ENCODE results near the gene CCDC39.

Gene CCDC39

GRCh38 chr3:180580934-180581333 is 98.4 kb downstream of the CCDC39 start:
- DNase-seq (ENCODE audit: low spot score), result no peak
- TF ChIP-seq, protein P1, sequence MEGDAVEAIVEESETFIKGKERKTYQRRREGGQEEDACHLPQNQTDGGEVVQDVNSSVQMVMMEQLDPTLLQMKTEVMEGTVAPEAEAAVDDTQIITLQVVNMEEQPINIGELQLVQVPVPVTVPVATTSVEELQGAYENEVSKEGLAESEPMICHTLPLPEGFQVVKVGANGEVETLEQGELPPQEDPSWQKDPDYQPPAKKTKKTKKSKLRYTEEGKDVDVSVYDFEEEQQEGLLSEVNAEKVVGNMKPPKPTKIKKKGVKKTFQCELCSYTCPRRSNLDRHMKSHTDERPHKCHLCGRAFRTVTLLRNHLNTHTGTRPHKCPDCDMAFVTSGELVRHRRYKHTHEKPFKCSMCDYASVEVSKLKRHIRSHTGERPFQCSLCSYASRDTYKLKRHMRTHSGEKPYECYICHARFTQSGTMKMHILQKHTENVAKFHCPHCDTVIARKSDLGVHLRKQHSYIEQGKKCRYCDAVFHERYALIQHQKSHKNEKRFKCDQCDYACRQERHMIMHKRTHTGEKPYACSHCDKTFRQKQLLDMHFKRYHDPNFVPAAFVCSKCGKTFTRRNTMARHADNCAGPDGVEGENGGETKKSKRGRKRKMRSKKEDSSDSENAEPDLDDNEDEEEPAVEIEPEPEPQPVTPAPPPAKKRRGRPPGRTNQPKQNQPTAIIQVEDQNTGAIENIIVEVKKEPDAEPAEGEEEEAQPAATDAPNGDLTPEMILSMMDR (IDR thresholded peaks at IDR 0.05; ENCODE audit: extremely low read depth, missing control alignments), result no peak

- TF ChIP-seq, protein P1 (IDR thresholded peaks at IDR 0.05; ENCODE audit: extremely low read depth, missing control alignments), result no peak
- no peak for DNase-seq (ENCODE audit: low spot score)
These were observed 103.7 kb downstream of the CCDC39 start for GRCh38 chr3:180575571-180575970.

DNA sequence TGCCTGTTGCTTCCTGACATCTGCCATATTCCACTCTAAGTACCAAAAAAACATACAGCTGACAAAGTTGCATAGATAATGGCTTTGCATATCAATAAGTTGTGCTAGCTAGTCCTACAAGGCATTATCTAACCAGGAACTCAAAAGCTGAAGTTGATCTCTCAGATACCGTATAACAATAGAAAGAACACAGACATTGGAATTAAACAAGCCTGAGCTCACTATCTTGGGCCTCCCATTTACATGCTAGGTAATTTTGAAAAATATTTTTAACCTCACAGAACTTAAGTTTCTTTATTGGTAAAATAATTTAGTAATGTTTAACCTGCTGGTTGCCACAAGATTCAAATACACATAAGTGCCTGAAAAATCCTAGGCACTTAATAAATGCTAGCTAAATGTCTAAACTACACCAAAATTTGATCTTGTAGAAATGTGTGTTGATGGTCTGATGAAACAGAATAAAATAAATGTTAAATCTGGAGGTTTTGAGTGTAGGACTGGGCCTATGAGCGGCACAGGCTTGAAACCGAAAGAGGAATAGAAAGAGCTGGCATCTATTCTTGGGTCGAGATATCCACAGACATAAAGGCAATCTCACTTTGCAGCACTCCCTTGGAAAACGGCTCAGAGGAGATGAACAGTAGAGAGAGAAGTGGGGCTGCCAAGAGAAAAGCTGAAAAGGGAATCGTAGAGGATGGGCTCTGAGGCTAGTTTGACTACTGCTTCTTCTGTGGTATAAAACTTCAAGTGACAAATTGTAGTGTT is 107.3 kb downstream of the CCDC39 start:
- TF ChIP-seq, protein P1 (IDR thresholded peaks at IDR 0.05; ENCODE audit: extremely low read depth, missing control alignments), result no peak
- no peak for DNase-seq (ENCODE audit: low spot score)

DNA sequence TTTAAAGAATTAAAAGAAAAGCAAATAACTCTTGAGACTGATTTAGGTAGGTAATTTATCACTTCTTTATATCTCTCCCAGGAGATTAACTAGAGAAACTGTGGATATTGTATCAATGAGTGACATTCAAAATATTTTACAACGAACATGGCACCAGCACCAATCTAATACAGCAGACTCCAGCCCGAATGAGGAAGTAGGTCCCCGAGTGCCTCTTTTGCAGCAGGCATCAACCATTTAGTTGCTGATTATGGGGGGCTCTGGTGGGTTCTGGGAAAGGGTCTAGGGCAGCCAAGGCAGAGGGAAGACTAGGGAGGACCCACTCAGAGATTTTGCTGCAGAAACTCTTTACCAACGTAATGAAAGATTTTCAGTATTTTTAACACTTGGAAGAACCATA is 109.1 kb downstream of the CCDC39 start:
- TF ChIP-seq, protein P1 (IDR thresholded peaks at IDR 0.05; ENCODE audit: extremely low read depth, missing control alignments), result no peak
- no peak for DNase-seq (ENCODE audit: low spot score)

DNA sequence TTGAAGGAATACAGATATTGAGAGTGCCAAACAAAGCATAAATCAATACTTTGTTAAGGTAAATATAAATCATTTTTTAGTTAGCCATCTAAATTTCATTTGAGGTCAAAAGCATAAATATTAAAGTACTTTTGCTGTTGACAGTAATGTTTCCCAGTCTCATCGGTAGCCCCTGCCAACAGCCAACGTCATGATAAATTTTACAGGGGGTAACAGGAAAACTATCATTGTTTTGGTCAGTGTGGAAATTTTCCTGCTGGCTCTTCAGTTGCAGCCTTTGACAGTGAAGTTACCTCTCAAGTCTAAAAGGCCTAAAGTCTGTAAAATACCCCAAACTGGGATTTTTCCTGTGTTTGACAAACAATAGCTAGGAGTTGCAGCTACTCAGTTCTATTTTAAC is 114.6 kb downstream of the CCDC39 start:
- DNase-seq (ENCODE audit: low spot score), result no peak
- TF ChIP-seq, protein P1 (IDR thresholded peaks at IDR 0.05; ENCODE audit: extremely low read depth, missing control alignments), result no peak
